CD4-positive, alpha-beta T cell treated with Interleukin-12 subunit alpha and Interleukin-12 subunit beta, for 1 hour (primary cell): ENCODE results near the gene SNX10.

Experiments
- DNase-seq: peaks from one replicate; pipeline ENCODE4 v3.0.0-alpha.2; 2020

The SNX10 gene

GRCh38 chr7:26409661-26410547 lies 118.2 kb downstream of the SNX10 start:
- DNase-seq, result no peak

- DNase-seq, result no peak
These were observed 121.5 kb downstream of the SNX10 start for GRCh38 chr7:26413007-26413691.

GRCh38 chr7:26416004-26416403 lies 124.3 kb downstream of the SNX10 start:
- no peak for DNase-seq

- DNase-seq, result no peak
These were observed 126.3 kb downstream of the SNX10 start for GRCh38 chr7:26417911-26418413.

GRCh38 chr7:26419198-26419597 lies 127.5 kb downstream of the SNX10 start:
- no peak for DNase-seq

- DNase-seq, result no peak
These were observed 128.9 kb downstream of the SNX10 start for GRCh38 chr7:26420422-26421019.

GRCh38 chr7:26422761-26423160 lies 131.1 kb downstream of the SNX10 start:
- no peak for DNase-seq

- no peak for DNase-seq
These were observed 131.8 kb downstream of the SNX10 start for GRCh38 chr7:26423436-26423835.
